GM21576 (cell line): Measurements from ENCODE around the gene DAZAP1.

Experiments used
- ATAC-seq: cut with Tn5 transposase; IDR thresholded peaks from one replicate; pipeline ENCODE4 v1.9.1; 2021; ENCODE audit warnings: mild to moderate bottlenecking, moderate library complexity; ENCODE audit not compliant: unreplicated experiment

Gene DAZAP1

DNA sequence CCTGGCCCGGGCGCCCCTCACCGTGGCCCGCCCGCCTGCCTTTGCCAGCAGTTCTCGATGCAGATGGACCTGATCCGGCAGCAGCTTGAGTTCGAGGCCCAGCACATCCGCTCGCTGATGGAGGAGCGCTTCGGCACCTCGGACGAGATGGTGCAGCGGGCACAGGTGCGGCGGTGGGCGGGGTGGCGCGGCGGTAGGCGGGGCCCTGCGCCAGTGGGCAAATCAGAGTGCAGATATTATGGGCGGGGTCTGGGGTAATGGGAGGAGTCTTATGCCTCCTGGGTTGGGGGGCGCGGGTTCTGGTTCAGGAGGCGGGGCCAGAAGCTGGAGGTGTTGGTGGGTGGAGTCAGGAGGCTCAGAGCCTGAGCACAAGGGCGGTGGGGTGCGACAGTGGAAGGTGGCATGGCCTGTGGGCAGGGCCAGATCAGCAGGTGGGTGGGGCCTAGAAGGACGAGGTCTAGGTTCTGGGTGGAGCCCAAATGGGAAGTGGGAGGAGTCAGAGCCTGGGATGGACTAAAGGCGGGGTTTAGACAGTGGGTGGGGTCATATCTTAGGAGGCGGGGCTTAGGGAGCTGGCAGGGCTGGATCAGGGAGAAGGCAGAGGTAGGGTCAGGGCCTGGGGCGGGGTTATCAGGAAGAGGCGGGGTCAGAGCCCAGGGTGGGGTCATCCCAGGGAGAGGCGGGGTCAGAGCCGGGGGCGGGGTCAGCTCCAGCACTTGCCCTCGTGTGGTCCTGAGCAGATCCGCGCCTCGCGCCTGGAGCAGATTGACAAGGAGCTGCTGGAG lies 48.1 kb downstream of the DAZAP1 start:
- ATAC-seq = no peak

DNA sequence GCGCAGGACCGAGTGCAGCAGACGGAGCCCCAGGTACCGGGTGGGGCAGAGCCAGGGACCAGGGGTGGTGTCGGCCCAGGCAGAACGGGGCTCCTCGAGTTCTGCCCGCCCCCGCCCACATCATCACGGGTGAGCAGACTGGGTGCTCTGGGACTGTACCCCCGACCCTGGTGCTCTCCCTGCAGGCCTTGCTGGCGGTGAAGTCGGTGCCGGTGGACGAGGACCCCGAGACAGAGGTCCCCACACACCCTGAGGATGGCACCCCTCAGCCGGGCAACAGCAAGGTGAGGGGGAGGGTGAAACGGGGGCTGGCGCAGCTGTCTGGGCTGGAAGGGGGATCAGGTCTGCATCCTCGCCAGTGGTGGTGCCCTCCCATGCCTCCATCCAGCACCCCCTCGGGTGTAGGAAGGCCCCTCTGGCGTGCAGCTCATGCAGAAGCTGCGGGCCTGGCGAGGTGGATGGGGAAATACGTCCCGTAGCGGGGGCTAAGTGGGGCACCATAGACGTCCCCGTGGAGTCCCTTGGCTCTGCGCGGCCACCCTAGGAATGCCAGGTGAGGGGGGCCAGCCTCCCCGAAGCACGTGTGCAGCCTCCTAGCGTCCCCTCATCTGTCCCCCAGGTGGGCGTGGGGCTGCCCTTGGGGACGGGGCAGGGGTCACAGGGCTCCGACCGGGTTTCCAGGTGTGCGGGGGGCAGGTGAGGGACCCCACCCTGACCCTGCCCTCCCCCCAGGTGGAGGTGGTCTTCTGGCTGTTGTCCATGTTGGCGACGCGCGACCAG lies 48.9 kb downstream of the DAZAP1 start:
- ATAC-seq = no peak

DNA sequence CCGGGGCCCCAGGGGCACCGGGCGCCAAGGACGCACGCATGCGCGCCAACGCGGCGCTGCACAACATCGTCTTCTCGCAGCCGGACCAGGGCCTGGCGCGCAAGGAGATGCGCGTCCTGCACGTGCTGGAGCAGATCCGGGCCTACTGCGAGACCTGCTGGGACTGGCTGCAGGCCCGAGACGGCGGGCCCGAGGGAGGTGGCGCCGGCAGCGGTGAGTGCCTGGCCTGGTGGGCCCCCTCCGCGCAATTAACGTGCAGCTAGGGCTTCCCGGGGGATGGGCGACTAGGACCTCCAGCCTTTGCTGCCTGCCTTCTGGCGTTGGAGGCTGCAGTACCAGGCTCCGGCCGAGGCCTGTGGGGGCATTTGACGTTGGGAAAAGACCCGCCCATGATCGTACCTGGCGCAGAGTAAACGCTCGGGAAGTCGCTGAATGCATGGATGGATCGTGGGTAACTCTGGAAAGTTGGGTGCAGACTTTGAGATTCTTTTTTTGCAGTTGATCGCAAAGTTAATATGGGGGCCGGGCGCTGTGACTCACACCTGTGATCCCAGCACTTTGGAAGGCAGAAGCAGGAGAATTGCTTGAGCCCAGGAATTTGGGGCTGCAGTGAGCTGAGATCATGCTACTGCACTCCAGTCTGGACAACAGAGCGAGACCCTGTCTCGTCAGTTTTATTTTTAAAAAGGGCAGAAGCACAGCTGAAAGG lies 49.8 kb downstream of the DAZAP1 start:
- ATAC-seq = no peak

DNA sequence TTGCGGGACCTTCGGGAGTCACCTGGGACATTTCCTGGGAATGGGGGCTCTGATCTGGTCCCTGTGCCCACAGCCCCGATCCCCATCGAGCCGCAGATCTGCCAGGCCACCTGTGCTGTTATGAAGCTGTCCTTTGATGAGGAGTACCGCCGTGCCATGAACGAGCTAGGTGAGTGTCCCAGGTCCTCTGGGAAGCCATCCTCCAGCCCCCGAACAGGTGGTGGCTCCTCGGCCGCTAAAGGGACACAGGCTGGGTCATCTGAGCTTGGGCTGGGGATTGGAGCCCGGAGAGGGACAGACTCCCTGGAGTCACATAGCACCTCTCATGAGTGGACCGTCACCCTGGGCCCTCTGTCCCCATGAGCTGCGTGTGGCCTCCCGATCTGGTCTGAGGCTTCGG lies 50.5 kb downstream of the DAZAP1 start:
- ATAC-seq = no peak

DNA sequence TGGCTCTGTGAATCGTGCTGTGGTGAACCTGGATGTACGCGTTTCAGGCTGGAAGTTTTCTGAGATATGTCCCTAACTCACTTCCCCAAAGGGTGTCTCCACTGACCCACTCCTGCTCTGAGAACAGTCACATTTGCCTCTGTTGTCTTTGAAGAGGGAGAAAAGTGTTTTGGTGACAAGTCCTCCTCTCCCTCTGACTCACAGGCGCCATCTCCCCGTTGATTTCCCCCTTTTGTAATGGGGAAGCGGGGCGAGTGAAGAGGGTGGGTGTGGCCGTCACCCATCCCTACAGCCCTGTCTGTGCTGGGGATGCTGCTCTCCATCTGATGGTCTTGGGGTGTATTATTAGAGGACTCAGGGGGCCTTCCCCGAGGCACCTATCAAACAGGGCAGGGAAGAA lies 52.1 kb downstream of the DAZAP1 start:
- ATAC-seq = no peak

DNA sequence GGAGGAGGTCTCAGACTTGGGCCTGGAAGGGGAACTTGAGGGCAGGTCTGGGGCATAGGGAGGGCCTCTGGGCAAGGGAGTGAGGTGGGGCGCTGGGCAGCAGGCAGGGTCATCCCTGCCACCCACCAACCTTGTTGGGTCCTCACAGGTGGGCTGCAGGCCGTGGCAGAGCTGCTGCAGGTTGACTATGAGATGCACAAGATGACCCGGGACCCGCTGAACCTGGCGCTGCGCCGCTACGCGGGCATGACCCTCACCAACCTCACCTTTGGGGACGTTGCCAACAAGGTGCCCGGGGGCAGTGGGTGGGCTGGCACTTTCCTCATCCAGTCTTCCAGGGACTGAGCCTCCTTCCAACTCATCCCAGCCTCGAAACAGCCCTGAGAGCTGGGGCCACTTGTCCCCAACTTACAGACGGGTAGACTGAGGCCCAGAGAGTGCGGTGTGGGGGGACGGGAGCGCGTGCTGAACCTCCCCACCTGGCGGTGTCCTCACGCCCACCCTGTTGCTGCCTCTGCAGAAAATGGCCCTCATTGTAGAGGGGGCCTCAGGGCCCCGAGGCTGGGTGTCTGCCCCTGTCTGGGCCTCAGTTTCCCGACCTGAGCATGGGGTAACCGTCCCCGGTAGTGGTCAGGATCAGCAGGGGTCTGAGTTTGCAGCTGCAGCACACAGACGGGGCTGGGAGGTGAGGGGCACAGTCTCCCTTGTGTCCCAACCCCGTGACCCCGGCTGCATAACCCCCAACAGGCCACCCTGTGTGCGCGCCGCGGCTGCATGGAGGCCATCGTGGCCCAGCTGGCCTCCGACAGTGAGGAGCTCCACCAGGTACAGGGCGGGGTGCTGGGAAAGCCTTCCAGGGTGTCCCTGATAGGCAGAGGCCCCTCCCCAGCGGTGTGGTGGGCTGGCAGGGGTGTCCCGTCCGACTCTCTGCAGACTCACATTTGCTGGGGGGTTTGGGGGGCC lies 52.9 kb downstream of the DAZAP1 start:
- no peak for ATAC-seq

DNA sequence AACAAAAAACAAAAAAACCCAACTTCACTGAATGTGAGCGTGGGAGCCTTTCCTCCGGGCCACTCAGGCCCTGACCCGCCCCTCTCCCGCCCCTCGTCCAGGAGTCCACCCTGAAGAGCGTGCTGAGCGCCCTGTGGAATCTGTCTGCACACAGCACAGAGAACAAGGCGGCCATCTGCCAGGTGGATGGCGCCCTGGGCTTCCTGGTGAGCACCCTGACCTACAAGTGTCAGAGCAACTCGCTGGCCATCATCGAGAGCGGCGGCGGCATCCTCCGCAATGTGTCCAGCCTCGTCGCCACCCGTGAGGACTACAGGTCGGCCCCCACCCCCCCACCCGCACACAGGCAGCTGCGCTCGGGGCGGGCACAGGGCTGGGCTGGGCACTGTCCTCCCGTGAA lies 54.5 kb downstream of the DAZAP1 start:
- no peak for ATAC-seq

DNA sequence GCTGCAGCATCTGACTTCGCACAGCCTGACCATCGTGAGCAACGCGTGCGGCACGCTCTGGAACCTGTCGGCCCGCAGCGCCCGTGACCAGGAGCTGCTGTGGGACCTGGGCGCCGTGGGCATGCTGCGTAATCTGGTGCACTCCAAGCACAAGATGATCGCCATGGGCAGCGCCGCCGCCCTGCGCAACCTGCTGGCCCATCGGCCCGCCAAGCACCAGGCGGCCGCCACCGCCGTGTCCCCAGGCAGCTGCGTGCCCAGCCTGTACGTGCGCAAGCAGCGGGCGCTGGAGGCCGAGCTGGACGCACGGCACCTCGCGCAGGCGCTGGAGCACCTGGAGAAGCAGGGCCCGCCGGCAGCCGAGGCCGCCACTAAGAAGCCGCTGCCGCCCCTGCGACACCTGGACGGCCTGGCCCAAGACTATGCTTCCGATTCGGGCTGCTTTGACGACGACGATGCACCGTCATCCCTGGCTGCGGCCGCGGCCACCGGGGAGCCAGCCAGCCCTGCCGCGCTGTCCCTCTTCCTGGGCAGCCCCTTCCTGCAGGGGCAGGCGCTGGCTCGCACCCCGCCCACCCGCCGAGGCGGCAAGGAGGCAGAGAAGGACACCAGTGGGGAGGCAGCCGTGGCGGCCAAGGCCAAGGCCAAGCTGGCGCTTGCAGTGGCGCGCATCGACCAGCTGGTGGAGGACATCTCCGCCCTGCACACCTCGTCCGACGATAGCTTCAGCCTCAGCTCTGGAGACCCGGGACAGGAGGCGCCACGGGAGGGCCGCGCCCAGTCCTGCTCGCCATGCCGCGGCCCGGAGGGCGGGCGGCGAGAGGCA lies 58.0 kb downstream of the DAZAP1 start:
- no peak for ATAC-seq

DNA sequence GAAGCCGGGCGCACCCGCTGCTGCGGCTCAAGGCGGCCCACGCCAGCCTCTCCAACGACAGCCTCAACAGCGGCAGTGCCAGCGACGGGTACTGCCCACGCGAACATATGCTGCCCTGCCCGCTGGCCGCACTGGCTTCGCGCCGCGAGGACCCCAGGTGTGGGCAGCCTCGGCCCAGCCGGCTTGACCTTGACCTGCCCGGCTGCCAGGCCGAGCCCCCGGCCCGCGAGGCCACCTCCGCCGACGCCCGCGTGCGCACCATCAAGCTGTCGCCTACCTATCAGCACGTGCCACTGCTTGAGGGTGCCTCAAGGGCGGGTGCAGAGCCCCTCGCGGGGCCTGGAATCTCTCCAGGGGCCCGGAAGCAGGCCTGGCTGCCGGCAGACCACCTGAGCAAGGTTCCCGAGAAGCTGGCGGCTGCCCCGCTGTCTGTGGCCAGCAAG lies 58.7 kb downstream of the DAZAP1 start:
- no peak for ATAC-seq

DNA sequence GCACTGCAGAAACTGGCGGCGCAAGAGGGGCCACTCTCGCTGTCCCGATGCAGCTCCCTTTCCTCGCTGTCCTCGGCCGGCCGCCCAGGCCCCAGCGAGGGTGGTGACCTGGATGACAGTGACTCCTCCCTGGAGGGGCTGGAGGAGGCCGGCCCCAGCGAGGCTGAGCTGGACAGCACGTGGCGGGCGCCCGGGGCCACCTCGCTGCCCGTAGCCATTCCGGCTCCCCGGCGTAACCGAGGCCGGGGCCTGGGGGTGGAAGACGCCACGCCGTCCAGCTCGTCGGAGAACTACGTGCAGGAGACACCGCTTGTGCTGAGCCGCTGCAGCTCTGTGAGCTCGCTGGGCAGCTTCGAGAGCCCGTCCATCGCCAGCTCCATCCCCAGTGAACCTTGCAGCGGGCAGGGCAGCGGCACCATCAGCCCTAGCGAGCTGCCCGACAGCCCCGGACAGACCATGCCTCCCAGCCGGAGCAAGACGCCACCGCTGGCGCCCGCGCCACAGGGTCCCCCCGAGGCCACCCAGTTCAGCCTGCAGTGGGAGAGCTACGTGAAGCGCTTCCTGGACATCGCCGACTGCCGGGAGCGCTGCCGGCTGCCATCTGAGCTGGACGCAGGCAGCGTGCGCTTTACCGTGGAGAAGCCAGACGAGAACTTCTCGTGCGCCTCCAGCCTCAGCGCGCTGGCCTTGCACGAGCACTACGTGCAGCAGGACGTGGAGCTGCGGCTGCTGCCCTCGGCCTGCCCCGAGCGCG lies 59.3 kb downstream of the DAZAP1 start:
- no peak for ATAC-seq

DNA sequence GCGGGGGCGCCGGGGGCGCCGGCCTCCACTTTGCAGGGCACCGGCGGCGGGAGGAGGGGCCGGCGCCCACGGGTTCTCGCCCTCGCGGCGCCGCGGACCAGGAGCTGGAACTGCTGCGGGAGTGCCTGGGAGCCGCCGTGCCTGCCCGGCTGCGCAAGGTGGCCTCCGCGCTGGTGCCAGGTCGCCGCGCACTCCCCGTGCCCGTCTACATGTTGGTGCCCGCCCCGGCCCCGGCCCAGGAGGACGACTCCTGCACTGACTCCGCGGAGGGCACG lies 59.8 kb downstream of the DAZAP1 start:
- ATAC-seq = no peak

DNA sequence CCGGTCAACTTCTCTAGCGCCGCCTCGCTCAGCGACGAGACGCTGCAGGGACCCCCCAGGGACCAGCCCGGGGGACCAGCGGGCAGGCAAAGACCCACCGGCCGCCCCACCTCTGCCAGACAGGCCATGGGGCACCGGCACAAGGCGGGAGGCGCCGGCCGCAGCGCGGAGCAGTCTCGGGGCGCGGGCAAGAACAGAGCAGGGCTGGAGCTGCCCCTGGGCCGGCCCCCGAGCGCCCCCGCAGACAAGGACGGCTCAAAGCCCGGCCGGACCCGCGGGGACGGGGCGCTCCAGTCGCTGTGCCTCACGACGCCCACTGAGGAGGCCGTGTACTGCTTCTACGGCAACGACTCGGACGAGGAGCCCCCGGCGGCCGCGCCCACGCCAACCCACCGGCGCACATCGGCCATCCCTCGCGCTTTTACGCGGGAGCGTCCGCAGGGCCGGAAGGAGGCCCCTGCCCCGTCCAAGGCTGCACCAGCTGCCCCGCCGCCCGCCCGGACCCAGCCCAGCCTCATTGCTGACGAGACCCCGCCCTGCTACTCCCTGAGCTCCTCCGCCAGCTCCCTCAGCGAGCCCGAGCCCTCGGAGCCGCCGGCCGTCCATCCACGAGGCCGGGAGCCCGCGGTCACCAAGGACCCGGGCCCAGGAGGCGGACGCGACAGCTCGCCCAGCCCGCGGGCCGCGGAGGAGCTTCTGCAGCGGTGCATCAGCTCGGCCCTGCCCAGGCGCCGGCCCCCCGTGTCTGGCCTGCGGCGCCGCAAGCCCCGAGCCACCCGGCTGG lies 60.3 kb downstream of the DAZAP1 start:
- ATAC-seq = no peak

DNA sequence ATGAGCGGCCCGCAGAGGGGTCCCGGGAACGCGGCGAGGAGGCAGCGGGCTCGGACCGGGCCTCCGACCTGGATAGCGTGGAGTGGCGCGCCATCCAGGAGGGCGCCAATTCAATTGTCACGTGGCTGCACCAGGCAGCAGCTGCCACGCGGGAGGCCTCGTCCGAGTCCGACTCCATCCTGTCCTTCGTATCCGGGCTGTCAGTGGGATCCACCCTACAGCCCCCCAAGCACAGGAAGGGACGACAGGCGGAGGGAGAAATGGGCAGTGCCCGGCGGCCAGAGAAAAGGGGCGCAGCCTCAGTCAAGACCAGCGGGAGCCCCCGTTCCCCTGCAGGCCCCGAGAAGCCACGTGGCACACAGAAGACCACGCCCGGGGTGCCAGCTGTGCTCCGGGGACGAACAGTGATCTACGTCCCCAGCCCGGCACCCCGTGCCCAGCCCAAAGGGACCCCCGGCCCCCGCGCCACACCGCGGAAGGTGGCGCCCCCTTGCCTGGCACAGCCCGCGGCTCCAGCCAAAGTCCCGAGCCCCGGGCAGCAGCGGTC lies 61.0 kb downstream of the DAZAP1 start:
- no peak for ATAC-seq

DNA sequence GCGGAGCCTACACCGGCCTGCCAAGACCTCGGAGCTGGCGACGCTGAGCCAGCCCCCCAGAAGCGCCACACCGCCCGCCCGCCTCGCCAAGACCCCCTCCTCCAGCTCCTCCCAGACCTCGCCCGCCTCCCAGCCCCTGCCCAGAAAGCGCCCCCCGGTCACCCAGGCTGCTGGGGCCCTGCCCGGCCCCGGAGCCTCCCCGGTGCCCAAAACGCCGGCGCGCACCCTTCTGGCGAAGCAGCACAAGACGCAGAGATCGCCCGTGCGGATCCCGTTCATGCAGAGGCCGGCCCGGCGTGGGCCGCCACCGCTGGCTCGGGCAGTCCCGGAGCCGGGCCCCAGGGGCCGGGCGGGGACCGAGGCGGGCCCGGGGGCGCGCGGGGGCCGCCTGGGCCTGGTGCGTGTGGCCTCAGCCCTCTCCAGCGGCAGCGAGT lies 61.5 kb downstream of the DAZAP1 start:
- no peak for ATAC-seq

DNA sequence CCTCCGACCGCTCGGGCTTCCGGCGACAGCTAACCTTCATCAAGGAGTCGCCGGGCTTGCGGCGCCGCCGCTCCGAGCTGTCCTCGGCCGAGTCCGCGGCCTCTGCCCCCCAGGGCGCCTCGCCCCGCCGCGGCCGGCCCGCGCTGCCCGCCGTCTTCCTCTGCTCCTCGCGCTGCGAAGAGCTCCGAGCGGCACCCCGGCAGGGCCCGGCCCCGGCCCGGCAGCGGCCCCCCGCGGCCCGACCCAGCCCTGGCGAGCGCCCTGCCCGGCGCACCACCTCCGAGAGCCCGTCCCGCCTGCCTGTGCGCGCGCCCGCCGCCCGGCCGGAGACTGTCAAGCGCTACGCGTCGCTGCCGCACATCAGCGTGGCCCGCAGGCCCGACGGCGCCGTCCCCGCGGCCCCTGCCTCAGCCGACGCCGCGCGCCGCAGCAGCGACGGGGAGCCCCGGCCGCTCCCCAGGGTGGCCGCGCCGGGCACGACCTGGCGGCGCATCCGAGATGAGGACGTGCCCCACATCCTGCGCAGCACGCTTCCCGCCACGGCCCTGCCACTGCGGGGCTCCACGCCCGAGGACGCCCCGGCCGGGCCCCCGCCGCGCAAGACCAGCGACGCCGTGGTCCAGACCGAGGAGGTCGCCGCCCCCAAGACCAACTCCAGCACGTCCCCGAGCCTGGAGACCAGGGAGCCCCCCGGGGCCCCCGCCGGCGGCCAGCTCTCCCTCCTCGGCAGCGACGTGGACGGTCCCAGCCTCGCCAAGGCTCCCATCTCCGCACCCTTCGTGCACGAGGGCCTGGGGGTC lies 62.1 kb downstream of the DAZAP1 start:
- ATAC-seq = no peak

DNA sequence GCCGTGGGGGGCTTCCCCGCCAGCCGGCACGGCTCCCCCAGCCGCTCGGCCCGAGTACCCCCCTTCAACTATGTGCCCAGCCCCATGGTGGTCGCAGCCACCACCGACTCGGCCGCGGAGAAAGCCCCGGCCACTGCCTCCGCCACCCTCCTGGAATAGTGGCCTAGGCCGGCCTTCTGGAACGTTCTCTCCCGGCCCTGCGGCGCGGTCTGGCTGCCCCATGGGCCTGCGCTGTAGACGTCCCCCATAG lies 62.6 kb downstream of the DAZAP1 start:
- ATAC-seq = no peak

DNA sequence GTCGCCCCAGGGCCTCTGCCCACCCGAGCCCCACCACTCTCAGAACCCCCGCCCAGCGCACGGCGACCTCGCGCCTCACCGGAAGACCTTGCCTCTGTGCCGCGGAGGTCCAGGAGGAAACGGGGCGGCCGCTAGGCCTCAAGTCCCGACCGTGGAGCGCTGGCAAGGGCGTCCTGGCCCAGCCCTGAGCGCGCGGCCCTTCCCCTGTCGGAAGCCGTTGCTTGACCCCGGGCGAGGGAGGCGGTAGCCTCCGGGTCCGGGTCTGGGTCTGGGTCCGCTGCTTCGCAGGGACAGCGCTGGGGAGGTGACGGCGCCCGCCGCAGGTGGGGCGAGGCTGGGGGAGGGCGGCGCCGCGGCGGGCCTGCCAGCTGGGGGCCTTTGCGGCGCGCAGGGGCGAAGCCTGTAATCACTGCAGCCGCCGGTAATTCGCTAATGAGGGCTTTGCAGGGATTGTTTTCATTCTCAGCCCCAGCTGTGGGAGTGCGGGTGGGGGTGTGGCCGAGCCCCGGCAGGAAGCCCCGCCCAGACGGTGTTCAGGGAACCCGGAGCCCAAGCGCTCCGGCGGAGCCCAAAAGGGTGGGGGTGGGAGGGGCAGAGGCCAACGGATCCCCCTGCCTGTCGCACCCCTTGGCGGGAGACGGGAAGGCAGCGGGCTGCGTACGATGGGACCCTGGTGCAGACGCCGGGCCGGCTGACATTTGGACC lies 63.1 kb downstream of the DAZAP1 start:
- ATAC-seq = no peak
